Activated CD4-positive, alpha-beta T cell treated with anti-CD3 and anti-CD28 coated beads for 36 hours (primary cell): ENCODE results near the gene LAMA3. TPM values are rescaled to one million over a fixed set of nuclear protein-coding genes. Genes with fewer than 3 reads are reported as not detected.
A peak's percentile ranks its signal among the peaks of the same experiment; 100 is the strongest.

Source experiments
- ATAC-seq: fragments of 200-7000 bp; cut with Tn5 transposase; one replicate; pipeline ENCODE4 v1.10.0; 2021; ENCODE audit warnings: mild to moderate bottlenecking, moderate library complexity
- CTCF ChIA-PET: fragments of 350-600 bp; sonication (Branson Sonifier 250); formaldehyde crosslinking; loops from one replicate; lab custom pipeline; 2021; ENCODE audit warnings: antibody characterized with exemption; lab: Charles Lee
- POLR2A ChIA-PET: fragments of 350-600 bp; sonication (Branson Sonifier 250); formaldehyde crosslinking; loops from one replicate; lab custom pipeline; 2021; ENCODE audit warnings: antibody characterized with exemption, inconsistent platforms; lab: Charles Lee
- DNase-seq: peaks from one replicate; pipeline ENCODE4 v3.0.0-alpha.2; 2020
- H3K27ac Mint-ChIP-seq: one replicate; pipeline ENCODE4 v1.8.0; 2021; ENCODE audit warnings: mixed read lengths
- H3K27me3 Mint-ChIP-seq: one replicate; pipeline ENCODE4 v1.8.0; 2021; ENCODE audit warnings: mixed read lengths
- H3K36me3 Mint-ChIP-seq: one replicate; pipeline ENCODE4 v1.8.0; 2021; ENCODE audit warnings: low read depth, mixed read lengths
- H3K4me1 Mint-ChIP-seq: one replicate; pipeline ENCODE4 v1.8.0; 2021; ENCODE audit warnings: mixed read lengths
- H3K4me3 Mint-ChIP-seq: one replicate; pipeline ENCODE4 v1.8.0; 2021; ENCODE audit warnings: mild to moderate bottlenecking, moderate library complexity, mixed read lengths
- H3K9me3 Mint-ChIP-seq: one replicate; pipeline ENCODE4 v1.8.0; 2021; ENCODE audit warnings: low read depth, mixed read lengths
- intact Hi-C, 2 experiments: fragments of 100-400 bp; cut with DNase I in 1 of 2; cut with micrococcal nuclease in 1 of 2; formaldehyde crosslinking; loops; one replicate each; pipeline versions ENCODE4 v1.14.2 to v1.15.1; 2022 to 2024; cut with DNase I, micrococcal nuclease
- total RNA-seq, 2 experiments: library from RNA; stranded (reverse); gene quantifications; one replicate each; pipeline ENCODE4 v1.2.3, GENCODE V29; 2021

Gene LAMA3
- total RNA-seq, 2 experiments from 2014 or later: 0.07 to 0.09 TPM

- H3K4me1 Mint-ChIP-seq: peaks cover 5% of the 10 kb centered on the region
- ATAC-seq (peak; percentile 7), DNase-seq (peak; percentile 13)
- H3K4me3 Mint-ChIP-seq: peak overlapping the region; percentile 40
- H3K9me3 Mint-ChIP-seq: no peaks in the 10 kb centered on the region
- no peaks in the 10 kb centered on the region for H3K36me3 Mint-ChIP-seq
- ChIA-PET CTCF (interaction anchor here (4.2 kb wide), 1 partner anchor 13 kb away, joined by 18 read pairs; no protein-coding TSS in a partner anchor), POLR2A (no interaction called here)
- no peak overlapping the region for H3K27ac Mint-ChIP-seq
- intact Hi-C loops: no loop called here
- peaks cover 32% of the 10 kb centered on the region for H3K27me3 Mint-ChIP-seq
Measured at GRCh38 chr18:23690505-23691068, 1.3 kb downstream of the LAMA3 start.

- Mint-ChIP-seq H3K4me1 (peaks cover 3% of the 10 kb centered on the region), H3K27me3 (peaks cover 11% of the 10 kb centered on the region), H3K36me3 (no peaks in the 10 kb centered on the region), H3K27ac (no peak overlapping the region), H3K4me3 (no peak overlapping the region), H3K9me3 (no peaks in the 10 kb centered on the region)
- intact Hi-C loops: no loop called here
- no peak for DNase-seq
- POLR2A ChIA-PET: no interaction called here
- no peak for ATAC-seq
- CTCF ChIA-PET: interaction anchor here (0.7 to 4.2 kb wide), 2 partner anchors 10 to 80 kb away, joined by 3 to 18 read pairs; no protein-coding TSS in a partner anchor
Measured at GRCh38 chr18:23693846-23694245, 4.6 kb downstream of the LAMA3 start.

GRCh38 chr18:23694637-23695430 is 5.6 kb downstream of the LAMA3 start:
- CTCF ChIA-PET: interaction anchor here (0.6 to 4.2 kb wide), 4 partner anchors 9 to 666 kb away, joined by 3 to 18 read pairs (median 3); no protein-coding TSS in a partner anchor
- intact Hi-C loops: no loop called here
- DNase-seq (no peak), ATAC-seq (no peak)
- no peak overlapping the region for H3K4me3 Mint-ChIP-seq
- no peak overlapping the region for H3K27ac Mint-ChIP-seq
- POLR2A ChIA-PET: no interaction called here
- no peaks in the 10 kb centered on the region for H3K36me3 Mint-ChIP-seq
- H3K4me1 Mint-ChIP-seq: no peaks in the 10 kb centered on the region
- no peaks in the 10 kb centered on the region for H3K9me3 Mint-ChIP-seq
- peaks cover 8% of the 10 kb centered on the region for H3K27me3 Mint-ChIP-seq

GRCh38 chr18:23701017-23701416 is 11.8 kb downstream of the LAMA3 start:
- H3K27me3 Mint-ChIP-seq: peaks cover 8% of the 10 kb centered on the region
- ATAC-seq (no peak), DNase-seq (no peak)
- no peaks in the 10 kb centered on the region for H3K9me3 Mint-ChIP-seq
- H3K36me3 Mint-ChIP-seq: no peaks in the 10 kb centered on the region
- H3K27ac Mint-ChIP-seq: no peak overlapping the region
- intact Hi-C loops: loop anchor here (5.0 to 10.0 kb wide), 3 partner anchors 114 to 186 kb away; no protein-coding TSS in a partner anchor
- no peak overlapping the region for H3K4me3 Mint-ChIP-seq
- POLR2A ChIA-PET: no interaction called here
- CTCF ChIA-PET: interaction anchor here (0.8 to 4.2 kb wide), 3 partner anchors 9 to 79 kb away, joined by 3 to 28 read pairs (median 6); no protein-coding TSS in a partner anchor
- no peaks in the 10 kb centered on the region for H3K4me1 Mint-ChIP-seq

- no peak overlapping the region for H3K27ac Mint-ChIP-seq
- peaks cover 8% of the 10 kb centered on the region for H3K27me3 Mint-ChIP-seq
- intact Hi-C loops: loop anchor here (5.0 to 10.0 kb wide), 3 partner anchors 113 to 187 kb away; no protein-coding TSS in a partner anchor
Measured at GRCh38 chr18:23701544-23702064, 12.4 kb downstream of the LAMA3 start.

GRCh38 chr18:23702606-23703005 is 13.4 kb downstream of the LAMA3 start:
- no peak for ATAC-seq
- H3K27ac Mint-ChIP-seq: no peak overlapping the region
- DNase-seq: no peak
- peaks cover 8% of the 10 kb centered on the region for H3K27me3 Mint-ChIP-seq
- intact Hi-C loops: loop anchor here (1.0 to 10.0 kb wide), 5 partner anchors 80 to 203 kb away; no protein-coding TSS in a partner anchor
- ChIA-PET CTCF (interaction anchor here (0.6 to 4.2 kb wide), 27 partner anchors 8 to 882 kb away, joined by 3 to 28 read pairs (median 4); no protein-coding TSS in a partner anchor), POLR2A (no interaction called here)
- peaks cover 3% of the 10 kb centered on the region for H3K36me3 Mint-ChIP-seq
- H3K4me3 Mint-ChIP-seq: no peak overlapping the region
- peaks cover 4% of the 10 kb centered on the region for H3K9me3 Mint-ChIP-seq
- no peaks in the 10 kb centered on the region for H3K4me1 Mint-ChIP-seq

More at GRCh38 chr18:23701544-23702064, 12.4 kb downstream of the LAMA3 start:
- DNase-seq (no peak), ATAC-seq (no peak)
- ChIA-PET POLR2A (no interaction called here), CTCF (interaction anchor here (0.8 to 4.2 kb wide), 4 partner anchors 36 to 80 kb away, joined by 3 to 28 read pairs (median 6); no protein-coding TSS in a partner anchor)
- no peaks in the 10 kb centered on the region for H3K4me1 Mint-ChIP-seq
- no peaks in the 10 kb centered on the region for H3K36me3 Mint-ChIP-seq
- H3K9me3 Mint-ChIP-seq: no peaks in the 10 kb centered on the region
- H3K4me3 Mint-ChIP-seq: no peak overlapping the region

- DNase-seq: peak; percentile 27
- peaks cover 3% of the 10 kb centered on the region for H3K36me3 Mint-ChIP-seq
- POLR2A ChIA-PET: interaction anchor here (0.6 kb wide), 2 partner anchors 51 to 188 kb away, joined by 4 to 5 read pairs; no protein-coding TSS in a partner anchor
Measured at GRCh38 chr18:23703057-23703986, 14.1 kb downstream of the LAMA3 start.

GRCh38 chr18:23703987-23704384 is 14.7 kb downstream of the LAMA3 start:
- CTCF ChIA-PET: interaction anchor here (0.7 to 4.2 kb wide), 12 partner anchors 10 to 216 kb away, joined by 3 to 28 read pairs (median 4); no protein-coding TSS in a partner anchor
- H3K36me3 Mint-ChIP-seq: peaks cover 3% of the 10 kb centered on the region
- POLR2A ChIA-PET: interaction anchor here (0.6 kb wide), 1 partner anchor 187 kb away, joined by 4 read pairs; no protein-coding TSS in a partner anchor
- no peak for ATAC-seq
- no peaks in the 10 kb centered on the region for H3K4me1 Mint-ChIP-seq
- no peak for DNase-seq
- no peak overlapping the region for H3K4me3 Mint-ChIP-seq
- intact Hi-C loops: loop anchor here (1.0 to 10.0 kb wide), 5 partner anchors 82 to 205 kb away; no protein-coding TSS in a partner anchor
- H3K27ac Mint-ChIP-seq: no peak overlapping the region
- H3K27me3 Mint-ChIP-seq: peaks cover 8% of the 10 kb centered on the region
- H3K9me3 Mint-ChIP-seq: peaks cover 4% of the 10 kb centered on the region

More at GRCh38 chr18:23703057-23703986, 14.1 kb downstream of the LAMA3 start:
- Mint-ChIP-seq H3K27me3 (peaks cover 8% of the 10 kb centered on the region), H3K4me1 (no peaks in the 10 kb centered on the region), H3K27ac (no peak overlapping the region), H3K9me3 (peaks cover 4% of the 10 kb centered on the region), H3K4me3 (no peak overlapping the region)
- intact Hi-C loops: loop anchor here (1.0 to 10.0 kb wide), 5 partner anchors 81 to 204 kb away; no protein-coding TSS in a partner anchor
- ATAC-seq: peak; percentile 76
- CTCF ChIA-PET: interaction anchor here (0.6 to 4.2 kb wide), 37 partner anchors 7 to 882 kb away, joined by 3 to 28 read pairs (median 4); no protein-coding TSS in a partner anchor

GRCh38 chr18:23704806-23705205 is 15.6 kb downstream of the LAMA3 start:
- ChIA-PET POLR2A (no interaction called here), CTCF (interaction anchor here (1.0 to 4.2 kb wide), 3 partner anchors 12 to 165 kb away, joined by 4 to 28 read pairs (median 18); no protein-coding TSS in a partner anchor)
- Mint-ChIP-seq H3K27ac (no peak overlapping the region), H3K9me3 (peaks cover 4% of the 10 kb centered on the region), H3K36me3 (peaks cover 3% of the 10 kb centered on the region), H3K27me3 (peaks cover 10% of the 10 kb centered on the region), H3K4me1 (no peaks in the 10 kb centered on the region), H3K4me3 (no peak overlapping the region)
- intact Hi-C loops: loop anchor here (5.0 to 10.0 kb wide), 3 partner anchors 110 to 190 kb away; no protein-coding TSS in a partner anchor
- ATAC-seq: no peak
- DNase-seq: no peak
